ENCODE measurements around the gene F2RL2. TPM values are rescaled to one million over a fixed set of nuclear protein-coding genes. Genes with fewer than 3 reads are reported as not detected.
"Not testable (repeated sequence)": the region's sequence is repeated elsewhere in the genome, so short reads cannot be mapped to it uniquely, and the experiment has no call there.

F2RL2 gene
- total and polyA plus RNA-seq, 7 donors: not detected

DNA sequence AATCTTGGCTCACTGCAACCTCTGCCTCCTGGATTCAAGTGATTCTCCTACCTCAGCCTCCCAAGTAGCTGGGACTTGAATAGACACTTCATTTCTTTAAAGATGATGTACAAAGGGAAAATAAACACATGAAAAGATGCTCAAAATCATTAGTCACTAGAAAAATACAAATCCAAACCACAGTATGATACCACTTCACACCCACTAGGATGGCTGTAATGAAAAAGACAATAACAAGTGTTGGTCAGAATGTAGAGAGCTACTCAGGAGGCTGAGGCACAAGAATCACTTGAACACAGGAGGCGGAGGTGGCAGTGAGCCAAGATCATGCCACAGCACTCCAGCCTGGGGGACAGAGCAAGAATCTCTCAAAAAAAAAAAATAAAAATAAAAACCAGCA, 13.0 kb downstream of the F2RL2 start:
- WGBS, 3 donors: 72 to 86% (median 79%) methylated on average over 1 of the region's 1 CpG
- DNase-seq: no peak
- no peak overlapping the region for H3K4me3 ChIP-seq
- no peaks in the 10 kb centered on the region for H3K27me3 ChIP-seq (ENCODE audit: insufficient read depth in 3 of 3, low read length in 2 of 3)
- no peak for TF ChIP-seq CTCF (IDR thresholded peaks at IDR 0.05)
- H3K27ac ChIP-seq: no peak overlapping the region
- intact Hi-C loops (cut with DNase I): no loop called here
- H3K4me1 ChIP-seq: no peaks in the 10 kb centered on the region
- ATAC-seq: no peak
- H3K9me3 ChIP-seq: no peaks in the 10 kb centered on the region
- H3K36me3 ChIP-seq (ENCODE audit: insufficient read depth in 1 of 2, low read depth in 1 of 2): no peaks in the 10 kb centered on the region

DNA sequence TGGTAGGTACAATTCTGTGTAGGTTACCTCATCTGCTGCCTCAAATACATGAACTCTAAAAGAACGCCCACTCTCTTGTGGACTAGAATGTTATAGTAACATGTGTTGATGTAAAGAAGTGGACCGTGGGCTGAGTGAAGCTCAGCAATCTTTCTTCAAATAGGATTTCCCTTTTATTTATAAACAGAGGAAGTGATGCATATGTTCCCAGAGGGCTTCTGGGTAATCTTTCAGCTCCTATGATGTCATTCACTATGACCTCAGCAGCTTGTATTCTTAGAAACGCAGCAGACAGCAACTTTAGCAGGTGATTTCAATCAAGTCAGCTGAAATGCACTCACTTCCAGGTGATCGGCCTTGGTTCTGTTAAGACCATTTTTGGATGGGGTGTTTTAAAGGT, 14.4 kb downstream of the F2RL2 start:
- WGBS, 3 donors: 44 to 51% (median 49%) methylated on average over 4 of the region's 4 CpGs
- no peak overlapping the region for H3K27ac ChIP-seq
- no peaks in the 10 kb centered on the region for H3K36me3 ChIP-seq (ENCODE audit: insufficient read depth in 1 of 2, low read depth in 1 of 2)
- ATAC-seq: no peak
- no peak for TF ChIP-seq CTCF (IDR thresholded peaks at IDR 0.05)
- no peaks in the 10 kb centered on the region for H3K9me3 ChIP-seq
- H3K4me3 ChIP-seq: no peak overlapping the region
- H3K4me1 ChIP-seq: no peaks in the 10 kb centered on the region
- intact Hi-C loops (cut with DNase I): no loop called here
- DNase-seq: no peak
- no peaks in the 10 kb centered on the region for H3K27me3 ChIP-seq (ENCODE audit: insufficient read depth in 3 of 3, low read length in 2 of 3)

GRCh38 chr5:76607353-76607871, 15.8 kb downstream of the F2RL2 start:
- Histone ChIP-seq H3K36me3 (ENCODE audit: insufficient read depth in 1 of 2, low read depth in 1 of 2) (no peaks in the 10 kb centered on the region), H3K27me3 (ENCODE audit: insufficient read depth in 3 of 3, low read length in 2 of 3) (no peaks in the 10 kb centered on the region), H3K4me1 (no peaks in the 10 kb centered on the region), H3K4me3 (no peak overlapping the region), H3K9me3 (no peaks in the 10 kb centered on the region), H3K27ac (no peak overlapping the region)
- WGBS, 3 donors: 18 to 21% (median 20%) methylated on average over 9 of the region's 9 CpGs
- intact Hi-C loops (cut with DNase I): no loop called here
- ATAC-seq (no peak), DNase-seq (no peak)
- no peak for TF ChIP-seq CTCF (IDR thresholded peaks at IDR 0.05)

DNA sequence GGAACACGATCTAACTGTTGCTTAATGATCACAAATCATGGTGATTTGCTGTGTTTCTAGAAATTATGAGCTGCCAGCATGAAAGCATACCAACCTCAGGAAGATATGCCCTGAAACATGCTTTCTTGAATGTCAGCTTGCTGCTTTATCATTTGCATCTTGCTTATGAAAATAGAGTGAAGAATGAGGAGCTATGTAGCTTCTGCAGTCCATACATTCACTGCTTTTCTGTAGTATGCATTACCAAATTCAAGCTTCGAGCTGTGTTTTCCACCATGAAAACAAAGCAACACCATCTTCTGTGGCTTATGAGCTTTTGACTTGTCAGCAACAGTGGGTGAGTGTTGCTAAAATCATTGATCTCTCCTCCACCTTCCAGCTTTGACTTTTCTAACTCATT, 16.5 kb downstream of the F2RL2 start:
- TF ChIP-seq CTCF (IDR thresholded peaks at IDR 0.05): no peak
- ATAC-seq (no peak), DNase-seq (no peak)
- Histone ChIP-seq H3K4me3 (no peak overlapping the region), H3K27me3 (ENCODE audit: insufficient read depth in 3 of 3, low read length in 2 of 3) (no peaks in the 10 kb centered on the region), H3K4me1 (no peaks in the 10 kb centered on the region), H3K36me3 (ENCODE audit: insufficient read depth in 1 of 2, low read depth in 1 of 2) (no peaks in the 10 kb centered on the region), H3K9me3 (no peaks in the 10 kb centered on the region), H3K27ac (no peak overlapping the region)
- intact Hi-C loops (cut with DNase I): no loop called here
- WGBS, 3 donors: 61 to 69% (median 63%) methylated on average over 2 of the region's 2 CpGs

- H3K36me3 ChIP-seq (ENCODE audit: insufficient read depth in 1 of 2, low read depth in 1 of 2): no peaks in the 10 kb centered on the region
- H3K9me3 ChIP-seq: no peaks in the 10 kb centered on the region
- H3K4me3 ChIP-seq: no peak overlapping the region
- TF ChIP-seq CTCF (IDR thresholded peaks at IDR 0.05): no peak
- DNase-seq (no peak), ATAC-seq (no peak)
- intact Hi-C loops (cut with DNase I): loop anchor here in 1 of 2 donors (5.0 kb wide), 1 partner anchor 167 kb away; no protein-coding TSS in a partner anchor
- no peak overlapping the region for H3K27ac ChIP-seq
- H3K4me1 ChIP-seq: no peaks in the 10 kb centered on the region
- 71 to 98% (median 94%) methylated on average over 2 of the region's 2 CpGs for WGBS, 3 donors
- no peaks in the 10 kb centered on the region for H3K27me3 ChIP-seq (ENCODE audit: insufficient read depth in 3 of 3, low read length in 2 of 3)
Observed at GRCh38 chr5:76604838-76605237, 18.4 kb downstream of the F2RL2 start.

GRCh38 chr5:76603991-76604390, 19.2 kb downstream of the F2RL2 start:
- not testable (repeated sequence) for H3K4me1 ChIP-seq; H3K27me3 ChIP-seq (ENCODE audit: insufficient read depth in 3 of 3, low read length in 2 of 3); ATAC-seq; H3K4me3 ChIP-seq; H3K9me3 ChIP-seq; H3K27ac ChIP-seq; DNase-seq; H3K36me3 ChIP-seq (ENCODE audit: insufficient read depth in 1 of 2, low read depth in 1 of 2)
- intact Hi-C loops (cut with DNase I): loop anchor here in 1 of 2 donors (5.0 kb wide), 1 partner anchor 168 kb away; no protein-coding TSS in a partner anchor
- 78 to 85% (median 79%) methylated on average over 1 of the region's 1 CpG for WGBS, 3 donors

Data from psoas muscle (tissue), 8 donors.